DMS79 (cell line): Measurements from ENCODE around the gene FAAP20.

ENCODE experiments used
- DNase-seq: peaks from one replicate; lab custom pipeline; 2025; lab: John Stamatoyannopoulos, UW

Gene FAAP20

DNA sequence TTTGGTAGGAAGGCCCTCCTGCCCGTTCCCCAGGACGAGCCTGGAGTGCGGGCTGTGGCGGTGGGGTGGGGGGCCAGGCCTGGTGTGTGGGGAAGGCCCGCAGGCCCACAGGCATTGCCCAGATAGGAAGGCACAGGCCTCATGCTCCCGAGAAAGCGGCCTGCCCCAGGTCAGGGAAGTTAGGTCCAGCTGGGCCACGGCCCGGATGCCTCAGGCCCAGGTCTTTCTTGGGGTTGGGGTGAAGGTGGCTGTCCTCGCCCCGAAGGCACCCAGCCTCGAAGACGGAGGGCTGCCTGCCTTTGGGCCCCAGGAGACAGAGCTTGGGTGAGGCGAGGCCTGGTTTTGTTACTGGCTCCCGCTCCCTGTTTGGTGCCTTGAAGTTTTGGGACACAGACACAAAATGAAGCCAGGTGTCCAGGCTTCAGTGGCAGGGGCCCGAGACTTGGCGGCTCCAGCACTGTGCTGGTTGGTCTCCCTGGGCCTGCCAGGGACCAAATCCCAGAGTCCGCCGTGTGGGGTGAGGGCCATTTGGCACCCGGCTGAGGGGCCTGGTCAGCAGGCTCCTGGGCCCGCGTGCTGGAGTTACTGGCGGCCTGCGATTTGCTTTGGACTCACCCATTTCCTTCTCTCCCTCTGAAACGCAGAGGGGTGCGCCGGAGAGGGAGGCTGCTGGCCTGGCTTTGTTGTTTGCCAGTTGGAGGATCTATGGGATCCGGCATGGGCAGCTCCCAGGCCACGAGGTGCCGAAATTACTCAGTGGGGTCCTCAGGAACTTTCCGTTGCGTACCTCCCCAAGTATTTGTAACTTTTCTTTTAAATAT, 35.5 kb upstream of the FAAP20 start:
- no peak for DNase-seq

DNA sequence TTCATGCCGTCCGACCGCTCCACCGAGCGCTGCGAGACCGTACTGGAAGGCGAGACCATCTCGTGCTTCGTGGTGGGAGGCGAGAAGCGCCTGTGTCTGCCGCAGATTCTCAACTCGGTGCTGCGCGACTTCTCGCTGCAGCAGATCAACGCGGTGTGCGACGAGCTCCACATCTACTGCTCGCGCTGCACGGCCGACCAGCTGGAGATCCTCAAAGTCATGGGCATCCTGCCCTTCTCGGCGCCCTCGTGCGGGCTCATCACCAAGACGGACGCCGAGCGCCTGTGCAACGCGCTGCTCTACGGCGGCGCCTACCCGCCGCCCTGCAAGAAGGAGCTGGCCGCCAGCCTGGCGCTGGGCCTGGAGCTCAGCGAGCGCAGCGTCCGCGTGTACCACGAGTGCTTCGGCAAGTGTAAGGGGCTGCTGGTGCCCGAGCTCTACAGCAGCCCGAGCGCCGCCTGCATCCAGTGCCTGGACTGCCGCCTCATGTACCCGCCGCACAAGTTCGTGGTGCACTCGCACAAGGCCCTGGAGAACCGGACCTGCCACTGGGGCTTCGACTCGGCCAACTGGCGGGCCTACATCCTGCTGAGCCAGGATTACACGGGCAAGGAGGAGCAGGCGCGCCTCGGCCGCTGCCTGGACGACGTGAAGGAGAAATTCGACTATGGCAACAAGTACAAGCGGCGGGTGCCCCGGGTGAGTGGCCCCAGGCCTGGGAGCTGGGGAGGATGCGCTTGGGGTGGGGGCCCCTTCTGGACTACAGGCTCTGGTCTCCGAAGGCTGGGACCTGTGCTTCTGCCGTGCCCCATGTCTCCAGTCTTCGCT, 34.7 kb upstream of the FAAP20 start:
- no peak for DNase-seq

DNA sequence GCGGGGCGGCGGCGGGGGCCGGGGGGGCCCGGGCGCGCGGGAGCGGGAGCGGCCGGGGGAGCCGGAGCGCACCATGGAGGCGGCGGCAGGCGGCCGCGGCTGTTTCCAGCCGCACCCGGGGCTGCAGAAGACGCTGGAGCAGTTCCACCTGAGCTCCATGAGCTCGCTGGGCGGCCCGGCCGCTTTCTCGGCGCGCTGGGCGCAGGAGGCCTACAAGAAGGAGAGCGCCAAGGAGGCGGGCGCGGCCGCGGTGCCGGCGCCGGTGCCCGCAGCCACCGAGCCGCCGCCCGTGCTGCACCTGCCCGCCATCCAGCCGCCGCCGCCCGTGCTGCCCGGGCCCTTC, 34.1 kb upstream of the FAAP20 start:
- DNase-seq: no peak

- DNase-seq: no peak
These were observed 33.6 kb upstream of the FAAP20 start, which contains the start of gene SKI for GRCh38 chr1:2228157-2228594. Gene SKI (plus strand): TSS chr1:2228319. CDS start chr1:2228767, 448 bp downstream.

GRCh38 chr1:2227346-2228156, 33.0 kb upstream of the FAAP20 start:
- DNase-seq: peak; percentile 92

DNA sequence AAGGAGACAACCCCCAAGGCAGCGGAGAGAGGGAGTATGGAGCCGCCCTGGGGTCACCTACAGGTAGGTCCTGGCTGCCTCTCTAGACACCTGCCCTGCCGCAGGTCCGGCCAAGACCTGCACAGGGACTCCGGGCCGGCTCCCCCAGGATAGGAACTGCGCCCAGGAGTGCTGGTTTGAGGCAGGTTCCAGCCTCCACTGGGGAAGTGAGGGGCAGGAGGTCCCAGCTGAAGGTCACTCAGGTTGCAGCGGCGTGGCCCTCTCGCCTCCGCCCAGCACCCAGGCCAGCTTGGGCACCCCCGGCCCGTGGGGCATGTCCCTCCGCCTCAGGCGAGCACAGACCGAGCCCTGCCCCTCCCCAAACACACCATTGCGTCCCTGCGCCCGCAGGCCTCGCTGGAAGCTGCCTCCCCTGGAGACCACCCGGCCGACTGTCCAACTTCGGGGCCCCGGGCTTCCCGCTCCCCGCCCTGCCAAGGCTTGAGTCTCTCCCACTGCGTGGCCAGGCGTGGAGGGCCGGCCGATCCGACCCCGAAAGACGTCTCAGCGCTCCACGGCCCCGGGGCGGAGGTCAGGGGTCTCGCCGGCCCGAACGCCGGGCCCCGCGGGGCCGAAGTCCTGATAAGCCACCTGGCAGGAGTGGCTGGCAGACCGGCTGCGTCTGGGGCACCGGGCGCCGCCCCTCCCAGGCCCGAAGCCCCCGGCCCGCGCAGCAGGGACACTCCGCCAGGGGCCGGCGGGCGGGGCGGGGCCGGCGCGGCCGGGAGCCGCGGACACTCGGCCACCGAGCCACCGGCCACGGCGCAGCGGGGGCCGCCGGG, 32.2 kb upstream of the FAAP20 start:
- DNase-seq: no peak

- no peak for DNase-seq
These were observed 30.3 kb upstream of the FAAP20 start for GRCh38 chr1:2224631-2225428.

DNA sequence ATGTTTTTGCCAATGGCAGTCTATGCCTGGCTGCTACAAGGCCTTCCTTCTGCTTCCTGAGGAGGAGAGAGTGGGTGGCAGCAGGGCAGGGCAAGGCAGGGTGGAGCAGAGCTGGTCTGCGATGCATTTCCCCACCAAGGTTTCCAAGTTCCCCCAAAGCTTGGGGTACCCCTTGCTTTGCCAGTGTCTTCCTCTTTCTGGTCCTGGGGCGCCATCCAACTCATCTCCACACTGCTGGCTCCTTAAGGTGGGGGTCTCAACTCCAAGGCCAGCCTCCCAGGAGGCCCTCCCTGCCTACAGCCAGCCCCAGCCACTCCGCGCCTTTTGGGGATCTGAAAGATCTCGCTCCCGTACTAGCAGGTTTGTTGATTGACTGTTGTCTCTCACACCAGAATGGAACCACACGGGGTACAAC, 29.6 kb upstream of the FAAP20 start:
- DNase-seq: no peak

DNA sequence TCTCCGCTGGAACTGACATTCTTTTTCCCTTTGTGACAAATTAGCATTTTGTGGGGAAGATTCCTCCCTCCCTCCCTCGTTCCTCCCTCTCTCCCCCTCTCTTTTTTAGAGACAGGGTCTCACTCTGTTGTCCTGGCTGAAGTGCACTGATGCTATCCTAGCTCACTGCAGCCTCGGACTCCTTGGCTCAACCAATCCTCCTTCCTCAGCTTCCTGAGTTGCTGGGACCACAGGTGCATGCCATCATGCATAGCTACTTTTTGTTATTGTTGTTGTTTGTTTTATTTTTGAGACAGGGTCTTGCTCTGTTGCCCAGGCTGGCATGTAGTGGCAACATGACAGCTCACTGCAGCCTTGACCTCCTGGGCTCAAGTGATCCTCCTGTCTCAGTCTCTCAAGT, 26.7 kb upstream of the FAAP20 start:
- no peak for DNase-seq

DNA sequence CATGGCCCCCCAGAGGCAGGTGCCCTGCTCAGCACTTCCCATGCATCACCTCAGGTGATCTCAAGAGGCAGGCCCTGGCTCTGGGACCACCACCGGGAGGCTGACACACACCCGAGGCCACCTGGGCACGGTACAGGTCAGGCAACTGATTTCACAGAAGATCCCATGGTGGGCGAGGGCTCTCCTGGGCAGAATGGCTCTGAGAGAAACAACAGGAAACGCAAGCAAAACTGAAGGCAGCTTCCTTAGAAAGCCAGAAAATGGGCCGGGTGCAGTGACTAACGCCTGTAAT, 22.1 kb upstream of the FAAP20 start:
- no peak for DNase-seq

GRCh38 chr1:2215909-2216766, 21.6 kb upstream of the FAAP20 start:
- no peak for DNase-seq

GRCh38 chr1:2215329-2215728, 20.8 kb upstream of the FAAP20 start:
- no peak for DNase-seq

DNA sequence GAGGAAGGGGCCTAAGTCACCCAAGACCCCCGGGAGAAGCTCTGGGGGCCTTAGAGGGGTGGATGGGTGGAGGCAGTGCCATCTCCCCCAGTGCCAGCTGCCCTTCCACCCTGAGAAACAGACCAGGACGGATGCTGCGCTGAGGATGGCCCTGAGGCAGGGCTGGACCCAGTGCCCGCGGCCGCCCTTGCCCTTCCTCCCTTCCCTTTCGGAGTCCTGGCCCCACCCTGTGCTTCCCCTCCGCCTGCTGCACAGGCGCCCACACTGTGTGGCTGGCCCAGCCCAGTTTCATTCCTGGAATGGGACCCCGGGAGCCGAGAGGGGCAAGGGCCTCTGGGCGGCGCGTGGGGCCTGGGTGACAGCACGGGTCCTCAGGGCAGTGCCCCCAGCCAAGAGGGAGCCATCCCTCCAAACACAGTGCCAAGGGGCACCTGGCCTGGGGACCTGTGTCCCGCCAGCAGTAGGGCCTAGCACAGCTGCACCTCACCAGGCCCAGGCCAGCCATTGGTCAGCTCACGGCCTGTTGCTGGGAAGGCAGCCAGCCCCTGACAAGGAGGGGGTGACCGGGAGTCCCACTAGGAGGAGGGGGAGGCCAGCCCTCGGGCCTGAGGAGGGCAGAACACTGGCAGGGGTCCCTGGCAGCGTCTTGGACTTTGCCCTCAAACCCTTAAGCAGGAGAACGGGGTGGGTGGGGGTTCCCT, 20.1 kb upstream of the FAAP20 start:
- DNase-seq: no peak

DNA sequence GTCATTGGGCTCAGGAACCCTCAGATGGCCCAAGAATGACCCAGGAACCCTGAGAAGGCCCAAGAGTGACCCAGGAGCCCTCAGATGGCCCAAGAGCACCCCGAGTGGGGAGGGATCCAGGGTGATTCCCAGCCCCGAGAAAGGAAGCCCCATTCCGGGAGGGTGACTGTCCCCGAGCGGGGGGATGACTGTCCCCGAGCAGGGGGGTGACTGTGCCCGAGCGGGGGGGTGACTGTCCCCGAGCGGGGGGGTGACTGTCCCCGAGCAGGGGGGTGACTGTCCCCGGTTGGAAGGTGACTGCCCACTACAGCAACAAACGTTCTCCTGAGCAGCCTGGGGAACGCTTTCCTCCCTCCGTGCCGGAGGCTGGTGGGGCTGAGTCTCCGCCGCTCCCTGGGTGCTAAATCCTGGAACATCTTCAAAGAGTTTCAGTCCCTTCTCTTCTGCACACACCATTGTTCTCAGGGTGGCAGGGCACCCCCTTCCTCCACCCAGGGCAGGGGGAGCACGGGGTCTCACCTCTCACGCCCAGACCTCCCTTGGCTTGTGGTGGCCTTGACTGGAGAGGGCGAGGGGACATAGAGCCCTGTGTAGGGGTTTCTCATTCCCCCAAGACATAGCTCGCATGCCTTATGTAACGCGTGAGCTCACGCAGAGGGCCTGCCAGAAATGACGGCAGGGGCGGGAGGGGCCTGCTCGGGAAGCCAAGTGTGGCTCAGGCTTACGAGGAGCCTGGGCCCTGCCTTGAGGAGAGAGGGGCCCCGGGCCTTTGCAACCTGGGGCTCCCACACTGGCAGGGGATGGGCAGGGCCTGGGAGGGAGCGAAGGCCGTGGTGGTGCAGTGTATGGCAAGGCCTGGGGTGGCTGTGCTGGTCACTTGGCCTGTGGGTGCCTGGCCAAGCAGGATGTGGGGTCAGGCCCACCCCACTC, 19.3 kb upstream of the FAAP20 start:
- DNase-seq: no peak

- DNase-seq: no peak
These were observed 18.2 kb upstream of the FAAP20 start for GRCh38 chr1:2212532-2213491.

GRCh38 chr1:2212274-2212531, 17.6 kb upstream of the FAAP20 start:
- no peak for DNase-seq

DNA sequence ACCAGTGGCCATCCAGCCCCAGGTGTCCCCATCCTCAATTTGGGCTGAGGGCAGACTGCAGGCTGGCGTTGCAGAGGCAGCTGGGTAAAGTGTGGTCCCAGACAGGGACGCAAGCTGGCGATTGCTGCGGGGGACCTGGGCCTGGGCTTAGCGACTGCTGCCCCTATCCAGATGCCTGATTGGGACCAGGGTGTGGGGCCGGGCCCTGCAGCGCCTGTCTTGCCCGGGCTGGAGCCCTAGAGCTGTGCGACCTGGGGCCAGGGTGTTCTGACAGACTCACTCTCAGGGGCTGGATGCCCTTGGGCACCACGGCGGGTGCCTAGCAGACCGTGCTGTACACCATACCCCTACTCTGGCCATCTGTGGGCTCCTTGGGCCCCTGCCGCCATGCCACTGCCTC, 16.2 kb upstream of the FAAP20 start:
- DNase-seq: no peak
